Neural progenitor cell (in vitro differentiated cells): ENCODE results near the gene AXDND1. TPM values are rescaled to one million over a fixed set of nuclear protein-coding genes. Genes with fewer than 3 reads are reported as not detected.

ENCODE experiments used
- DNase-seq: peaks from one replicate; pipeline ENCODE4 v3.0.0-alpha.2; 2016; ENCODE audit warnings: low spot score
- H2AFZ ChIP-seq: fragments of 200-600 bp; sonication (generic); replicated peaks from 2 replicates; pipeline ENCODE4 v1.6.1; 2016; ENCODE audit warnings: antibody characterized with exemption
- H3F3A ChIP-seq: fragments of 200-600 bp; sonication (generic); 2 replicates; pipeline ENCODE4 v1.6.1; 2016; ENCODE audit warnings: antibody characterized with exemption, low read depth
- H3K27ac ChIP-seq: fragments of 200-600 bp; sonication (generic); 2 replicates; pipeline ENCODE4 v1.5.1; 2016; ENCODE audit warnings: mild to moderate bottlenecking
- H3K27me3 ChIP-seq: fragments of 200-600 bp; sonication (generic); 2 replicates; pipeline ENCODE4 v1.6.1; 2016; ENCODE audit warnings: mild to moderate bottlenecking, moderate library complexity
- H3K36me3 ChIP-seq: fragments of 200-600 bp; sonication (generic); 2 replicates; pipeline ENCODE4 v1.5.1; 2016
- H3K4me1 ChIP-seq: fragments of 200-600 bp; sonication (generic); 2 replicates; pipeline ENCODE4 v1.6.1; 2016; ENCODE audit warnings: mixed run types
- H3K4me2 ChIP-seq: fragments of 200-600 bp; sonication (generic); 2 replicates; pipeline ENCODE4 v1.6.1; 2016
- H3K4me3 ChIP-seq: fragments of 200-600 bp; sonication (generic); 2 replicates; pipeline ENCODE4 v1.5.1; 2016
- H3K79me2 ChIP-seq: fragments of 200-600 bp; sonication (generic); 2 replicates; pipeline ENCODE4 v1.6.1; 2016; ENCODE audit warnings: low read depth
- H3K9ac ChIP-seq: fragments of 200-600 bp; sonication (generic); 2 replicates; pipeline ENCODE4 v1.6.1; 2016
- H3K9me3 ChIP-seq: fragments of 200-600 bp; sonication (generic); 2 replicates; pipeline ENCODE4 v1.5.1; 2016; ENCODE audit warnings: low read depth
- H4K20me1 ChIP-seq: fragments of 200-600 bp; sonication (generic); 2 replicates; pipeline ENCODE4 v1.6.1; 2016; ENCODE audit warnings: low read depth
- H3K27ac Mint-ChIP-seq: 3 replicates; pipeline ENCODE4 v1.8.0; 2021; ENCODE audit warnings: mixed read lengths
- H3K27me3 Mint-ChIP-seq: 2 replicates; pipeline ENCODE4 v1.8.0; 2022; ENCODE audit warnings: low read depth, mild to moderate bottlenecking, inconsistent platforms, moderate library complexity, mixed read lengths; ENCODE audit not compliant: insufficient read depth
- H3K36me3 Mint-ChIP-seq: 3 replicates; pipeline ENCODE4 v1.8.0; 2021; ENCODE audit warnings: mixed read lengths
- H3K4me1 Mint-ChIP-seq: 3 replicates; pipeline ENCODE4 v1.8.0; 2021; ENCODE audit warnings: mixed read lengths
- H3K4me3 Mint-ChIP-seq: 3 replicates; pipeline ENCODE4 v1.8.0; 2021; ENCODE audit warnings: mild to moderate bottlenecking, moderate library complexity, mixed read lengths
- H3K9me3 Mint-ChIP-seq: 3 replicates; pipeline ENCODE4 v1.8.0; 2020; ENCODE audit warnings: mixed read lengths
- EZH2 ChIP-seq: fragments of 200-600 bp; sonication (generic); IDR thresholded peaks from 2 replicates; pipeline ENCODE4 v1.6.1; 2017; ENCODE audit warnings: antibody characterized with exemption, mild to moderate bottlenecking, moderate library complexity
- EZH2phosphoT487 ChIP-seq: fragments of 200-600 bp; sonication (generic); IDR thresholded peaks from 2 replicates; pipeline ENCODE4 v1.6.1; 2017; ENCODE audit warnings: antibody characterized with exemption
- total RNA-seq: library from RNA; depleted of rRNA; stranded (reverse); fragments of >200 nt; gene quantifications from 2 replicates; pipeline ENCODE4 v1.2.3, GENCODE V29; 2015; ENCODE audit warnings: low replicate concordance
- TF ChIP-seq, protein P1 (sequence below): fragments of 200-600 bp; sonication (generic); IDR thresholded peaks from 2 replicates; pipeline ENCODE4 v1.5.1; 2017; ENCODE audit warnings: antibody characterized with exemption, mild to moderate bottlenecking

The AXDND1 gene
- total RNA-seq, 1 donor from 2014 or later: 0.30 TPM

- H3F3A ChIP-seq: no peaks in the 10 kb centered on the region
- Mint-ChIP-seq H3K4me3 (no peak overlapping the region), H3K27ac (no peak overlapping the region), H3K9me3 (no peaks in the 10 kb centered on the region), H3K27me3 (no peaks in the 10 kb centered on the region), H3K36me3 (no peaks in the 10 kb centered on the region), H3K4me1 (no peaks in the 10 kb centered on the region)
- DNase-seq: no peak
- H3K27me3 ChIP-seq: no peaks in the 10 kb centered on the region
- no peak overlapping the region for H3K4me2 ChIP-seq
- TF ChIP-seq EZH2 (no peak), EZH2phosphoT487 (no peak)
- TF ChIP-seq, protein P1, sequence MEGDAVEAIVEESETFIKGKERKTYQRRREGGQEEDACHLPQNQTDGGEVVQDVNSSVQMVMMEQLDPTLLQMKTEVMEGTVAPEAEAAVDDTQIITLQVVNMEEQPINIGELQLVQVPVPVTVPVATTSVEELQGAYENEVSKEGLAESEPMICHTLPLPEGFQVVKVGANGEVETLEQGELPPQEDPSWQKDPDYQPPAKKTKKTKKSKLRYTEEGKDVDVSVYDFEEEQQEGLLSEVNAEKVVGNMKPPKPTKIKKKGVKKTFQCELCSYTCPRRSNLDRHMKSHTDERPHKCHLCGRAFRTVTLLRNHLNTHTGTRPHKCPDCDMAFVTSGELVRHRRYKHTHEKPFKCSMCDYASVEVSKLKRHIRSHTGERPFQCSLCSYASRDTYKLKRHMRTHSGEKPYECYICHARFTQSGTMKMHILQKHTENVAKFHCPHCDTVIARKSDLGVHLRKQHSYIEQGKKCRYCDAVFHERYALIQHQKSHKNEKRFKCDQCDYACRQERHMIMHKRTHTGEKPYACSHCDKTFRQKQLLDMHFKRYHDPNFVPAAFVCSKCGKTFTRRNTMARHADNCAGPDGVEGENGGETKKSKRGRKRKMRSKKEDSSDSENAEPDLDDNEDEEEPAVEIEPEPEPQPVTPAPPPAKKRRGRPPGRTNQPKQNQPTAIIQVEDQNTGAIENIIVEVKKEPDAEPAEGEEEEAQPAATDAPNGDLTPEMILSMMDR: no peak
- H3K4me3 ChIP-seq: no peak overlapping the region
- no peak overlapping the region for H3K9ac ChIP-seq
- H3K79me2 ChIP-seq: no peaks in the 10 kb centered on the region
- H4K20me1 ChIP-seq: no peaks in the 10 kb centered on the region
- no peaks in the 10 kb centered on the region for H3K36me3 ChIP-seq
- no peak overlapping the region for H3K27ac ChIP-seq
- no peaks in the 10 kb centered on the region for H3K9me3 ChIP-seq
- H2AFZ ChIP-seq: no peak overlapping the region
- H3K4me1 ChIP-seq: no peaks in the 10 kb centered on the region
Measured at GRCh38 chr1:179493323-179493722, 127.6 kb downstream of the AXDND1 start.

GRCh38 chr1:179506199-179506598, 140.4 kb downstream of the AXDND1 start:
- no peaks in the 10 kb centered on the region for H3K4me1 ChIP-seq

GRCh38 chr1:179509384-179509783, 143.6 kb downstream of the AXDND1 start:
- no peak overlapping the region for H3K4me3 ChIP-seq
- no peak for TF ChIP-seq EZH2
- TF ChIP-seq EZH2phosphoT487: no peak
- TF ChIP-seq, protein P1: no peak
- peaks cover 2% of the 10 kb centered on the region for H3K27me3 Mint-ChIP-seq
- H3K36me3 ChIP-seq: no peaks in the 10 kb centered on the region
- H4K20me1 ChIP-seq: no peaks in the 10 kb centered on the region
- H3K27ac ChIP-seq: no peak overlapping the region
- H3K9me3 ChIP-seq: no peaks in the 10 kb centered on the region
- no peak overlapping the region for H3K4me2 ChIP-seq
- H3K9ac ChIP-seq: no peak overlapping the region
- DNase-seq: no peak
- H3K79me2 ChIP-seq: no peaks in the 10 kb centered on the region
- H3K4me1 Mint-ChIP-seq: no peaks in the 10 kb centered on the region
- H3K4me1 ChIP-seq: no peaks in the 10 kb centered on the region
- H3K36me3 Mint-ChIP-seq: no peaks in the 10 kb centered on the region
- H3K27ac Mint-ChIP-seq: no peak overlapping the region
- no peaks in the 10 kb centered on the region for H3K27me3 ChIP-seq
- H3K9me3 Mint-ChIP-seq: peaks cover 2% of the 10 kb centered on the region
- no peak overlapping the region for H2AFZ ChIP-seq
- no peaks in the 10 kb centered on the region for H3F3A ChIP-seq
- H3K4me3 Mint-ChIP-seq: no peak overlapping the region

More at GRCh38 chr1:179506199-179506598, 140.4 kb downstream of the AXDND1 start:
- no peaks in the 10 kb centered on the region for H4K20me1 ChIP-seq
- no peaks in the 10 kb centered on the region for H3K27me3 ChIP-seq
- H3K79me2 ChIP-seq: no peaks in the 10 kb centered on the region
- Mint-ChIP-seq H3K4me3 (no peak overlapping the region), H3K27ac (no peak overlapping the region), H3K27me3 (peaks cover 2% of the 10 kb centered on the region), H3K9me3 (no peaks in the 10 kb centered on the region), H3K36me3 (no peaks in the 10 kb centered on the region), H3K4me1 (no peaks in the 10 kb centered on the region)
- no peaks in the 10 kb centered on the region for H3K9me3 ChIP-seq
- H3K9ac ChIP-seq: no peak overlapping the region
- no peak for DNase-seq
- no peak overlapping the region for H3K4me3 ChIP-seq
- no peaks in the 10 kb centered on the region for H3F3A ChIP-seq
- TF ChIP-seq EZH2phosphoT487 (no peak), EZH2 (no peak)
- TF ChIP-seq, protein P1: no peak
- no peak overlapping the region for H2AFZ ChIP-seq
- no peaks in the 10 kb centered on the region for H3K36me3 ChIP-seq
- H3K4me2 ChIP-seq: no peak overlapping the region
- no peak overlapping the region for H3K27ac ChIP-seq
